Vagina (tissue), 2 donors: ENCODE data around the gene TLCD1. TPM values are rescaled to one million over a fixed set of nuclear protein-coding genes. Genes with fewer than 3 reads are reported as not detected.

Source experiments
- DNase-seq, 2 donors: peaks; one replicate each; pipeline ENCODE4 v3.0.0-alpha.2; 2017; ENCODE audit errors: extremely low spot score in 2 of 2
- H3K27ac ChIP-seq: fragments of 200-600 bp; sonication (generic); one replicate; pipeline ENCODE4 v1.5.1; 2019
- H3K27me3 ChIP-seq: fragments of 200-600 bp; sonication (generic); one replicate; pipeline ENCODE4 v1.5.1; 2019
- H3K36me3 ChIP-seq, 2 donors: fragments of 200-600 bp; sonication (generic); one replicate each; pipeline ENCODE4 v1.5.1; 2017 to 2019
- H3K4me1 ChIP-seq: fragments of 200-600 bp; sonication (generic); one replicate; pipeline ENCODE4 v1.5.1; 2019
- H3K4me3 ChIP-seq, 2 donors: fragments of 200-600 bp; sonication (generic); 1 replicate in 1 of 2; 2 replicates in 1 of 2; pipeline ENCODE4 v1.5.1; 2016 to 2019
- H3K9me3 ChIP-seq: fragments of 200-600 bp; sonication (generic); one replicate; pipeline ENCODE4 v1.5.1; 2019
- POLR2A ChIP-seq, 2 donors: fragments of 450-650 bp; IDR thresholded peaks; one replicate each; pipeline ENCODE4 v1.6.1; 2017; ENCODE audit warnings: antibody characterized with exemption in 2 of 2, mild to moderate bottlenecking in 2 of 2, moderate library complexity in 2 of 2
- POLR2AphosphoS5 ChIP-seq, 2 donors: sonication (generic); formaldehyde crosslinking; IDR thresholded peaks; one replicate each; pipeline ENCODE4 v1.9.0; 2017; ENCODE audit warnings: antibody characterized with exemption in 2 of 2, mild to moderate bottlenecking in 2 of 2, low read depth in 1 of 2; ENCODE audit not compliant: insufficient read depth in 1 of 2
- intact Hi-C: fragments of 100-400 bp; cut with DNase I; formaldehyde crosslinking; loops from one replicate; pipeline ENCODE4 v1.15.1; 2023
- total RNA-seq: library from RNA; depleted of rRNA; stranded (reverse); fragments of >200 nt; gene quantifications from one replicate; pipeline ENCODE4 v1.2.3, GENCODE V29; 2016
- TF ChIP-seq, protein P1 (sequence below), 3 experiments: fragments of 450-650 bp in 2 of 3; fragments of 200-600 bp in 1 of 3; sonication (generic) in 1 of 3; IDR thresholded peaks; one replicate each; pipeline ENCODE4 v1.5.1; 2017 to 2019; ENCODE audit warnings: antibody characterized with exemption in 3 of 3, mild to moderate bottlenecking in 2 of 3, moderate library complexity in 2 of 3

TLCD1 gene
- total RNA-seq, 1 donor from 2014 or later = 2.9 TPM

DNA sequence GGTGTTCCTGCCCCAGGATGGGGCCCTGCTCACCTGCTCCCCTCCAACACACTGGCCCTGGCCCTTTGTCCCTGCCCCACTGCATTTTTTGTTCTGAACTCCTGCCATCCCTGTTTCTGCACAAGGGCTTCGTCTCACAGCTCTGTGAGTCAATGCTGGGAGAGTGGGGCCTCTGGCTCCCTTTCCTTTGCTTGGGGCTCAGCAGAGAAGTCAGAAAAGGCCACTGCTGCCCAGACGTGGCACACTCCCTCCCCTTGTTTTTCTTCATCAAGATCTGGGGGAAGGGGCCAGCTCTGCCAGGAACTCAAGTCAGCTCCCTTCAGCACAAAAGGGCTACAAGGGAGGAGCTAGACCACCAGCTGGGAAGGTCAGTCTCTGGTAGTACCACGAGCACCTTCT, 23.3 kb downstream of the TLCD1 start:
- Histone ChIP-seq H3K27me3 (no peaks in the 10 kb centered on the region), H3K9me3 (no peaks in the 10 kb centered on the region), H3K4me1 (no peaks in the 10 kb centered on the region), H3K27ac (no peak overlapping the region), H3K36me3 (peaks cover 6 to 69% of the 10 kb centered on the region in 2 donors), H3K4me3 (no peak overlapping the region)
- DNase-seq = no peak
- TF ChIP-seq POLR2AphosphoS5 (IDR thresholded peaks at IDR 0.05; ENCODE audit: insufficient read depth in 1 of 2, low read depth in 1 of 2) (no peak), POLR2A (IDR thresholded peaks at IDR 0.05) (no peak)
- TF ChIP-seq, protein P1, sequence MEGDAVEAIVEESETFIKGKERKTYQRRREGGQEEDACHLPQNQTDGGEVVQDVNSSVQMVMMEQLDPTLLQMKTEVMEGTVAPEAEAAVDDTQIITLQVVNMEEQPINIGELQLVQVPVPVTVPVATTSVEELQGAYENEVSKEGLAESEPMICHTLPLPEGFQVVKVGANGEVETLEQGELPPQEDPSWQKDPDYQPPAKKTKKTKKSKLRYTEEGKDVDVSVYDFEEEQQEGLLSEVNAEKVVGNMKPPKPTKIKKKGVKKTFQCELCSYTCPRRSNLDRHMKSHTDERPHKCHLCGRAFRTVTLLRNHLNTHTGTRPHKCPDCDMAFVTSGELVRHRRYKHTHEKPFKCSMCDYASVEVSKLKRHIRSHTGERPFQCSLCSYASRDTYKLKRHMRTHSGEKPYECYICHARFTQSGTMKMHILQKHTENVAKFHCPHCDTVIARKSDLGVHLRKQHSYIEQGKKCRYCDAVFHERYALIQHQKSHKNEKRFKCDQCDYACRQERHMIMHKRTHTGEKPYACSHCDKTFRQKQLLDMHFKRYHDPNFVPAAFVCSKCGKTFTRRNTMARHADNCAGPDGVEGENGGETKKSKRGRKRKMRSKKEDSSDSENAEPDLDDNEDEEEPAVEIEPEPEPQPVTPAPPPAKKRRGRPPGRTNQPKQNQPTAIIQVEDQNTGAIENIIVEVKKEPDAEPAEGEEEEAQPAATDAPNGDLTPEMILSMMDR (IDR thresholded peaks at IDR 0.05) = no peak
- intact Hi-C loops = no loop called here

DNA sequence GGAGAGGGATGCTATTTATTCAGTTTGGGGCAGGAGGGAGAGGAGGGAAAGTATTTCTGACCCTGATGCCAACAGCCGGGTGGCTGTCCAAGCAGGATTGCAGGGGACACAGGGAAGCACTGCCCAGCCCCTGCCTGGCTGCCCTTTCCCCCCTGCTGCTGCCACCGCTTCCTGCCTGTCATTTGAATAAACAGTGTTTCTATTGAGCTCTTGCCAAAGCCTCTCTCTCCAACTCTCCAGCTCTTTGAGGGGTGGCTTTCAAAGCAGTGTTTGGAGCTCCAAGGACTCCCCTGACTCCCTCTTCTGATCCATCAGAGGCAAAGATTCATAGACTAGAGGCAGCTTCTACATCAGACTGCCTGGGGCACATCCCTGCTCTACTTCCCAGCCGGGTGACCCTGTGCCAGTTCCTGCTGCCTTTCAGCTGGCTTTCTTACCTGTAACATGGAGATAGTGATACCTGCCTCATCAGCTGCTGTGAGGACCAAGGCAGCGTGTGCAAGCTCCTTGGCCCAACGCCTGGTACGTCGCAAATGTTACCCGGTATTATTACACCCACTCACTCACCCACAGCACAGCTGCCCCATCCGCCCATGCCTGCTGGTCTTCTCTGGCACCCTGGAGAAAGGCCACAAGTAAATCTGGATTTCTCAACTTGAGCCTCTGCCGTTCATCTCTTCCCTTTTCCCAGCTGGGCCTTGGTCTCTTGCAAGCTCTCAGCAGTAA, 23.8 kb downstream of the TLCD1 start:
- Histone ChIP-seq H3K4me1 (no peaks in the 10 kb centered on the region), H3K36me3 (peaks cover 6 to 74% of the 10 kb centered on the region in 2 donors), H3K27me3 (no peaks in the 10 kb centered on the region), H3K27ac (no peak overlapping the region), H3K9me3 (no peaks in the 10 kb centered on the region), H3K4me3 (no peak overlapping the region)
- intact Hi-C loops = no loop called here
- DNase-seq = no peak
- TF ChIP-seq, protein P1 (IDR thresholded peaks at IDR 0.05) = no peak
- no peak for TF ChIP-seq POLR2A (IDR thresholded peaks at IDR 0.05)
- TF ChIP-seq POLR2AphosphoS5 (IDR thresholded peaks at IDR 0.05; ENCODE audit: insufficient read depth in 1 of 2, low read depth in 1 of 2) = no peak

DNA sequence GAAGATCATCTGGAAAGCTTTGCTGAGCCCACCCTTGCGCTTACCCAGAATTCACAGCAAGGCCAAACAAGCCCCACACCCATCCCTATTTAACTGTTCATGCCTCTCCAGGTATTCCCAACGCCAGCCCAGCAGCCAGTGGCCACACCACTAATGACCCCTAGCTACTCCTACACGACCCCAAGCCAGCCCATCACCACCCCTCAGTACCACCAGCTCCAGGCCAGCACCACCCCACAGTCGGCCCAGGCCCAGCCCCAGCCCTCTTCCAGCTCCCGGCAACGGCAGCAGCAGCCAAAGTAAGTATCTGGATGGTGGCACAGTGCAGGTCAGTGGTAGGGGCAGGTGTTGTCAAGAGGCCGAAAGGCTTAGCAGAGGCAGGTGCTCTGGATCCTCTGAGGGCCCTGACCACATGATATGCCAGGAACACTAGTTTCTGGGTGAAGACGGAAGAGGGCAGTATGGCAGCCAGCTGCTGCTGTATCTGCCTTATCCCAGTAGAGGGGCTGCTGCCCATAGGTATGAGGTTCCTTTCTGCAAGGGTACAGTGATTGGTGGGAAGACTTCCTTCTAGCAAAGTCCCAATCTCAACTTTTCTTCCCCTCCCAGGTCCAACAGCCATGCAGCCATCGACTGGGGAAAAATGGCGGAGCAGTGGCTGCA, 25.1 kb downstream of the TLCD1 start:
- no peaks in the 10 kb centered on the region for H3K4me1 ChIP-seq
- TF ChIP-seq, protein P1 (IDR thresholded peaks at IDR 0.05) = no peak
- TF ChIP-seq POLR2AphosphoS5 (IDR thresholded peaks at IDR 0.05; ENCODE audit: insufficient read depth in 1 of 2, low read depth in 1 of 2) (no peak), POLR2A (IDR thresholded peaks at IDR 0.05) (no peak)
- intact Hi-C loops = no loop called here
- H3K9me3 ChIP-seq = no peaks in the 10 kb centered on the region
- H3K4me3 ChIP-seq = no peak overlapping the region
- no peak overlapping the region for H3K27ac ChIP-seq
- H3K36me3 ChIP-seq = peaks cover 6 to 86% of the 10 kb centered on the region in 2 donors
- no peaks in the 10 kb centered on the region for H3K27me3 ChIP-seq
- no peak for DNase-seq

DNA sequence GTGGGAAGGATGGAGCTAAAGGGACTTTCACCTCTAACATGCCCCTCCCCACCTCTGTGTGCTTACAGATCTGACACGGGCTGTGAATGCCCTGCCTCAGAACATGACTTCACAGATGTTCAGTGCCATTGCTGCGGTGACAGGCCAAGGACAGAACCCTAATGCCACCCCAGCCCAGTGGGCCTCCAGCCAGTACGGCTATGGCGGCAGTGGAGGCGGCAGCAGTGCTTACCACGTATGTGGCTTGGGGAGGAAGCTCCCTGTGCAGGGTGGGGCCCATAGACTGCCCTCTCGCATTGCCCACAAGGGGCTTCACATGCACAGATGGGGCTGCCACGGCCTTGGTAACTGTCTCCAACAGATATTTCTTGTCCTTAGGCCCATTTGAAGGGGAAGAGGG, 25.8 kb downstream of the TLCD1 start:
- H3K4me1 ChIP-seq = no peaks in the 10 kb centered on the region
- no peak for DNase-seq
- H3K36me3 ChIP-seq = peaks cover 11 to 93% of the 10 kb centered on the region in 2 donors
- intact Hi-C loops = no loop called here
- TF ChIP-seq POLR2AphosphoS5 (IDR thresholded peaks at IDR 0.05; ENCODE audit: insufficient read depth in 1 of 2, low read depth in 1 of 2) (no peak), POLR2A (IDR thresholded peaks at IDR 0.05) (no peak)
- TF ChIP-seq, protein P1 (IDR thresholded peaks at IDR 0.05) = no peak
- H3K27ac ChIP-seq = no peak overlapping the region
- no peak overlapping the region for H3K4me3 ChIP-seq
- no peaks in the 10 kb centered on the region for H3K9me3 ChIP-seq
- H3K27me3 ChIP-seq = no peaks in the 10 kb centered on the region
